ENCODE data around the gene CDC14B.

GRCh38 chr9:96646081-96646991 is 26.7 kb upstream of the CDC14B start:
- TF ChIP-seq NFRKB (IDR thresholded peaks at IDR 0.05): no peak
- TF ChIP-seq LEF1 (IDR thresholded peaks at IDR 0.05; ENCODE audit: borderline replicate concordance): no peak
- TF ChIP-seq FOXA1 (IDR thresholded peaks at IDR 0.05): no peak

Data from HEK293T (cell line).